ENCODE measurements around the gene SPATS2L.

Gene SPATS2L

GRCh38 chr2:200306196-200306930, at the start of gene SPATS2L:
SPATS2L (plus strand) TSS chr2:200306693; CDS start chr2:200389245, 82,552 bp downstream.
- DNase-seq = peak; percentile 57 to 74

GRCh38 chr2:200257570-200257969, 48.9 kb upstream of the SPATS2L start:
- no peak for DNase-seq

- no peak for DNase-seq
Measured at GRCh38 chr2:200258081-200258480, 48.4 kb upstream of the SPATS2L start.

GRCh38 chr2:200258881-200259576, 47.5 kb upstream of the SPATS2L start:
- DNase-seq = no peak

GRCh38 chr2:200259577-200259957, 46.9 kb upstream of the SPATS2L start:
- DNase-seq = no peak

GRCh38 chr2:200262047-200262446, 44.4 kb upstream of the SPATS2L start:
- no peak for DNase-seq

- DNase-seq = no peak
Measured at GRCh38 chr2:200263279-200263678, 43.2 kb upstream of the SPATS2L start.

- DNase-seq = no peak
Measured at GRCh38 chr2:200264631-200265030, 41.9 kb upstream of the SPATS2L start.

GRCh38 chr2:200266406-200266805, 40.1 kb upstream of the SPATS2L start:
- no peak for DNase-seq

- no peak for DNase-seq
Measured at GRCh38 chr2:200267350-200267749, 39.1 kb upstream of the SPATS2L start.

GRCh38 chr2:200270732-200271131, 35.8 kb upstream of the SPATS2L start:
- DNase-seq = no peak

- no peak for DNase-seq
Measured at GRCh38 chr2:200272320-200272719, 34.2 kb upstream of the SPATS2L start.

- no peak for DNase-seq
Measured at GRCh38 chr2:200274116-200275075, 32.1 kb upstream of the SPATS2L start.

- no peak for DNase-seq
Measured at GRCh38 chr2:200275295-200276013, 31.0 kb upstream of the SPATS2L start.

- DNase-seq = no peak
Measured at GRCh38 chr2:200276472-200276871, 30.0 kb upstream of the SPATS2L start.

- DNase-seq = no peak
Measured at GRCh38 chr2:200278694-200279316, 27.7 kb upstream of the SPATS2L start.

- no peak for DNase-seq
Measured at GRCh38 chr2:200279857-200280256, 26.6 kb upstream of the SPATS2L start.

GRCh38 chr2:200286578-200286977, 19.9 kb upstream of the SPATS2L start:
- no peak for DNase-seq

- DNase-seq = no peak
Measured at GRCh38 chr2:200288670-200289429, 17.6 kb upstream of the SPATS2L start.

- no peak for DNase-seq
Measured at GRCh38 chr2:200296118-200296517, 10.4 kb upstream of the SPATS2L start.

GRCh38 chr2:200297100-200297499, 9.4 kb upstream of the SPATS2L start:
- DNase-seq = no peak
